SK-N-SH treated with all-trans-retinoic acid at 6 μM for 48 hours (cell line): ENCODE data around the gene CILP.

Experiments used
- ATAC-seq: fragments of 200-7000 bp; cut with Tn5 transposase; 3 replicates; pipeline ENCODE4 v1.9.1; 2020; ENCODE audit warnings: mild to moderate bottlenecking, moderate library complexity
- BACH2 ChIP-seq: fragments of 250-450 bp; sonication (Bioruptor Pico); IDR thresholded peaks from 2 replicates; pipeline ENCODE4 v1.9.0; 2021; ENCODE audit warnings: mild to moderate bottlenecking, borderline replicate concordance
- CSDC2 ChIP-seq: fragments of 250-450 bp; sonication (Bioruptor Pico); IDR thresholded peaks from 2 replicates; pipeline ENCODE4 v1.5.0; 2020; ENCODE audit warnings: mild to moderate bottlenecking, moderate library complexity
- GLIS3 ChIP-seq: fragments of 250-450 bp; sonication (Bioruptor Pico); IDR thresholded peaks from 2 replicates; pipeline ENCODE4 v1.5.0; 2020; ENCODE audit warnings: mild to moderate bottlenecking, moderate library complexity
- ISL1 ChIP-seq: fragments of 250-450 bp; sonication (Bioruptor Pico); IDR thresholded peaks from 2 replicates; pipeline ENCODE4 v2.1.2; 2022; ENCODE audit warnings: mild to moderate bottlenecking, moderate library complexity
- OSR1 ChIP-seq: fragments of 250-450 bp; sonication (Bioruptor Pico); IDR thresholded peaks from 2 replicates; pipeline ENCODE4 v1.8.0; 2022; ENCODE audit warnings: moderate library complexity, mild to moderate bottlenecking, inconsistent platforms
- RARB ChIP-seq: fragments of 250-450 bp; sonication (Bioruptor Pico); IDR thresholded peaks from 2 replicates; pipeline ENCODE4 v1.8.0; 2021; ENCODE audit warnings: mild to moderate bottlenecking, moderate library complexity
- TCF4 ChIP-seq: fragments of 250-450 bp; sonication (Bioruptor Pico); IDR thresholded peaks from 2 replicates; pipeline ENCODE4 v1.8.0; 2021; ENCODE audit warnings: mild to moderate bottlenecking, moderate library complexity, borderline replicate concordance
- TOX ChIP-seq: fragments of 250-450 bp; sonication (Bioruptor Pico); IDR thresholded peaks from 2 replicates; pipeline ENCODE4 v1.8.0; 2021; ENCODE audit warnings: mild to moderate bottlenecking, moderate library complexity, borderline replicate concordance
- ZC3H10 ChIP-seq: fragments of 250-450 bp; sonication (Bioruptor Pico); IDR thresholded peaks from 2 replicates; pipeline ENCODE4 v1.5.1; 2021; ENCODE audit warnings: mild to moderate bottlenecking, moderate library complexity
- ZFP3 ChIP-seq: fragments of 250-450 bp; sonication (Bioruptor Pico); IDR thresholded peaks from 2 replicates; pipeline ENCODE4 v1.5.0; 2020; ENCODE audit warnings: mild to moderate bottlenecking, moderate library complexity
- ZNF565 ChIP-seq: fragments of 450-650 bp; formaldehyde crosslinking; conservative IDR thresholded peaks from 2 replicates; pipeline ENCODE4 v1.5.0; 2020; ENCODE audit warnings: low read depth, mild to moderate bottlenecking, moderate library complexity
- ZNF70 ChIP-seq: fragments of 450-650 bp; formaldehyde crosslinking; IDR thresholded peaks from 2 replicates; pipeline ENCODE4 v1.5.0; 2020; ENCODE audit warnings: mild to moderate bottlenecking, moderate library complexity
- TF ChIP-seq, protein P1 (sequence below): fragments of 250-450 bp; sonication (Bioruptor Pico); IDR thresholded peaks from 2 replicates; pipeline ENCODE4 v1.5.1; 2021; ENCODE audit warnings: mild to moderate bottlenecking, moderate library complexity
- TF ChIP-seq, protein P2 (sequence below): fragments of 250-450 bp; sonication (Bioruptor Pico); IDR thresholded peaks from 2 replicates; pipeline ENCODE4 v1.8.0; 2021; ENCODE audit warnings: low read depth, mild to moderate bottlenecking, moderate library complexity, borderline replicate concordance
- TF ChIP-seq, protein P3 (sequence below): fragments of 250-450 bp; sonication (Bioruptor Pico); IDR thresholded peaks from 2 replicates; pipeline ENCODE4 v1.8.0; 2020; ENCODE audit warnings: mild to moderate bottlenecking, moderate library complexity, borderline replicate concordance
- TF ChIP-seq, protein P4 (sequence below): fragments of 250-450 bp; sonication (Bioruptor Pico); IDR thresholded peaks from 2 replicates; pipeline ENCODE4 v1.5.1; 2020; ENCODE audit warnings: low read depth, mild to moderate bottlenecking, moderate library complexity
- TF ChIP-seq, protein P5 (sequence below): fragments of 250-450 bp; sonication (Bioruptor Pico); IDR thresholded peaks from 2 replicates; pipeline ENCODE4 v1.5.0; 2020; ENCODE audit warnings: mild to moderate bottlenecking, moderate library complexity

The CILP gene

DNA sequence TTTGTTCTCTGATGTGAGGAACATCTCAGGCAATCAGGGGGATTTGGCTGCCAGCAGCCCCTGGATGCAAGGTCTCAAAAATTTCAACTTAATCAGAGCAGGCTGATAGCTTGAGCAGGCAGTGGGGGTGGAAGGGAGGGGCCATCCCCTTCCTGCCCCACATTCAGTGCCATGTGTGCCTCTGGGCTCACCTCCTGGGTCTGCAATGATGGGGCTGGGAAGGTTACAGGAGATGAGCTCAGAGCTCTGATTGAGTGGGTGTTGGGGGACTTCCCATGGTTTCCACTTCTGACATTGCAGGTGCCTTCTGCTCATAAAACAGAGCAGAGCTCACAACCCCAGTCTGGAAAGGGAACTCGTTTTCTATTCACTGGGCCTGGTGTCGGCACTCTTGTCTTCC, 38.4 kb upstream of the CILP start:
- TF ChIP-seq, protein P1, sequence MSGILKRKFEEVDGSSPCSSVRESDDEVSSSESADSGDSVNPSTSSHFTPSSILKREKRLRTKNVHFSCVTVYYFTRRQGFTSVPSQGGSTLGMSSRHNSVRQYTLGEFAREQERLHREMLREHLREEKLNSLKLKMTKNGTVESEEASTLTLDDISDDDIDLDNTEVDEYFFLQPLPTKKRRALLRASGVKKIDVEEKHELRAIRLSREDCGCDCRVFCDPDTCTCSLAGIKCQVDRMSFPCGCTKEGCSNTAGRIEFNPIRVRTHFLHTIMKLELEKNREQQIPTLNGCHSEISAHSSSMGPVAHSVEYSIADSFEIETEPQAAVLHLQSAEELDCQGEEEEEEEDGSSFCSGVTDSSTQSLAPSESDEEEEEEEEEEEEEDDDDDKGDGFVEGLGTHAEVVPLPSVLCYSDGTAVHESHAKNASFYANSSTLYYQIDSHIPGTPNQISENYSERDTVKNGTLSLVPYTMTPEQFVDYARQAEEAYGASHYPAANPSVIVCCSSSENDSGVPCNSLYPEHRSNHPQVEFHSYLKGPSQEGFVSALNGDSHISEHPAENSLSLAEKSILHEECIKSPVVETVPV = no peak
- TF ChIP-seq OSR1 (CRISPR knock-in tag) (no peak), CSDC2 (no peak), TOX (CRISPR knock-in tag) (no peak)
- no peak for ATAC-seq

DNA sequence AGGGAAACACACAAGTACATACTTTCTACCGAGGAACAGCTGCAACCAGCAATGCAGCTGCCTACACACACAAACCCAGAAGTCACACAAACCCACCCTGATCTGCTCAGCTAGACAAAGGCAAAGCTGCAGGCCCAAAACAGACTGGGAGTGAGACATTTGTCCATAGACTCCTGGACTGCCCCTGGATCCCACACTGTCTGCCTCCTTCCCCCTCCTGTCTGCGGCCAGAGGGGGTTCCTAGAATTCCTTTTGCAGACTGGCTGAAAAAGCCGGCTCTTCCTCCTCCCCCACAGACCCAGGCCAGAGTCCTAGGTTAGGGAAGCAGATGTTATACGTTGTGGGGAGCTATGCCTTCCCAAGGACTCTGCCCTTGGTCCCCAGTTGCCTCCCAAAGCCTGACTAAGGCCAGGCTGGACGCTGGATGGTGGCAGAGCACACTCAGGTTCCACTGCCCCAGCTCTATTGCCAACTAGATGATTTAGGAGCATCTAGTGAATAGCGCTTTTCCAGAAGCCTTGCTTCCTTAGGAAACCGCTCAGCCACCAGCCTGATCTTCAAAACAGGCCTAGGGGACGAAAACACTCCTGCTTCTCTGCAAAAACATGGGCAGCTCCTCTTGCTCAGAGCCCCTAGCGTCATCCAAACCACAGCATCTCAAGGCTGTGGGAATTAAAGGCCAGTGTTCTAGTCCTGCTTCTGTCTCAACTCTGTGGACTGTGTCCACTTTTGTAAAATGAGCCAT, 37.4 kb upstream of the CILP start:
- TF ChIP-seq ISL1 (CRISPR knock-in tag) = no peak
- no peak for ATAC-seq

DNA sequence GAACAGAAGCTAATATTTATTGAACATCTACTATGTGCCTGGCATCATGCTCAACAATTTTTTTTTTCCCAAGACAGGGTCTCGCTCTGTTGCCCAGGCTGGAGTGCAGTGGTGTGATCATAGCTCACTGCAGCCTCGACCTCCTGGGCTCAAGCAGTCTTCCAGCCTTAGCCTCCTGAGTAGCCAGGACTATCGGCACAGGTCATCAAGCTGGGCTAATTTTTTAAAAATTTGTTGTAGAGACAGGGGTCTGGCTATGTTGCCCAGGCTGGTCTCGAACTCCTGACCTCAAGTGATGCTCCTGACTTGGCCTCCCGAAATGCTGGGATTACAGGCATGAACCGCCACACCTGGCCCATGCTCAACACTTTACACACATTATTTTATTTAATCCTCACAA, 35.7 kb upstream of the CILP start:
- TF ChIP-seq, protein P2, sequence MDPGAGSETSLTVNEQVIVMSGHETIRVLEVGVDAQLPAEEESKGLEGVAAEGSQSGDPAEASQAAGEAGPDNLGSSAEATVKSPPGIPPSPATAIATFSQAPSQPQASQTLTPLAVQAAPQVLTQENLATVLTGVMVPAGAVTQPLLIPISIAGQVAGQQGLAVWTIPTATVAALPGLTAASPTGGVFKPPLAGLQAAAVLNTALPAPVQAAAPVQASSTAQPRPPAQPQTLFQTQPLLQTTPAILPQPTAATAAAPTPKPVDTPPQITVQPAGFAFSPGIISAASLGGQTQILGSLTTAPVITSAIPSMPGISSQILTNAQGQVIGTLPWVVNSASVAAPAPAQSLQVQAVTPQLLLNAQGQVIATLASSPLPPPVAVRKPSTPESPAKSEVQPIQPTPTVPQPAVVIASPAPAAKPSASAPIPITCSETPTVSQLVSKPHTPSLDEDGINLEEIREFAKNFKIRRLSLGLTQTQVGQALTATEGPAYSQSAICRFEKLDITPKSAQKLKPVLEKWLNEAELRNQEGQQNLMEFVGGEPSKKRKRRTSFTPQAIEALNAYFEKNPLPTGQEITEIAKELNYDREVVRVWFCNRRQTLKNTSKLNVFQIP (CRISPR knock-in tag) = no peak
- TF ChIP-seq CSDC2 (no peak), ZC3H10 (CRISPR knock-in tag) (no peak), BACH2 (CRISPR knock-in tag) (no peak), TOX (CRISPR knock-in tag) (no peak), ZNF565 (CRISPR knock-in tag) (no peak), RARB (CRISPR knock-in tag) (no peak), OSR1 (CRISPR knock-in tag) (no peak), TCF4 (CRISPR knock-in tag) (no peak), ISL1 (CRISPR knock-in tag) (no peak), ZNF70 (CRISPR knock-in tag) (no peak), ZFP3 (CRISPR knock-in tag) (no peak), GLIS3 (no peak)
- TF ChIP-seq, protein P1 = no peak
- TF ChIP-seq, protein P3, sequence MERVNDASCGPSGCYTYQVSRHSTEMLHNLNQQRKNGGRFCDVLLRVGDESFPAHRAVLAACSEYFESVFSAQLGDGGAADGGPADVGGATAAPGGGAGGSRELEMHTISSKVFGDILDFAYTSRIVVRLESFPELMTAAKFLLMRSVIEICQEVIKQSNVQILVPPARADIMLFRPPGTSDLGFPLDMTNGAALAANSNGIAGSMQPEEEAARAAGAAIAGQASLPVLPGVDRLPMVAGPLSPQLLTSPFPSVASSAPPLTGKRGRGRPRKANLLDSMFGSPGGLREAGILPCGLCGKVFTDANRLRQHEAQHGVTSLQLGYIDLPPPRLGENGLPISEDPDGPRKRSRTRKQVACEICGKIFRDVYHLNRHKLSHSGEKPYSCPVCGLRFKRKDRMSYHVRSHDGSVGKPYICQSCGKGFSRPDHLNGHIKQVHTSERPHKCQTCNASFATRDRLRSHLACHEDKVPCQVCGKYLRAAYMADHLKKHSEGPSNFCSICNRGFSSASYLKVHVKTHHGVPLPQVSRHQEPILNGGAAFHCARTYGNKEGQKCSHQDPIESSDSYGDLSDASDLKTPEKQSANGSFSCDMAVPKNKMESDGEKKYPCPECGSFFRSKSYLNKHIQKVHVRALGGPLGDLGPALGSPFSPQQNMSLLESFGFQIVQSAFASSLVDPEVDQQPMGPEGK (CRISPR knock-in tag) = no peak
- TF ChIP-seq, protein P4, sequence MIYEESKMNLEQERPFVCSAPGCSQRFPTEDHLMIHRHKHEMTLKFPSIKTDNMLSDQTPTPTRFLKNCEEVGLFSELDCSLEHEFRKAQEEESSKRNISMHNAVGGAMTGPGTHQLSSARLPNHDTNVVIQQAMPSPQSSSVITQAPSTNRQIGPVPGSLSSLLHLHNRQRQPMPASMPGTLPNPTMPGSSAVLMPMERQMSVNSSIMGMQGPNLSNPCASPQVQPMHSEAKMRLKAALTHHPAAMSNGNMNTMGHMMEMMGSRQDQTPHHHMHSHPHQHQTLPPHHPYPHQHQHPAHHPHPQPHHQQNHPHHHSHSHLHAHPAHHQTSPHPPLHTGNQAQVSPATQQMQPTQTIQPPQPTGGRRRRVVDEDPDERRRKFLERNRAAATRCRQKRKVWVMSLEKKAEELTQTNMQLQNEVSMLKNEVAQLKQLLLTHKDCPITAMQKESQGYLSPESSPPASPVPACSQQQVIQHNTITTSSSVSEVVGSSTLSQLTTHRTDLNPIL (CRISPR knock-in tag) = no peak
- TF ChIP-seq, protein P5, sequence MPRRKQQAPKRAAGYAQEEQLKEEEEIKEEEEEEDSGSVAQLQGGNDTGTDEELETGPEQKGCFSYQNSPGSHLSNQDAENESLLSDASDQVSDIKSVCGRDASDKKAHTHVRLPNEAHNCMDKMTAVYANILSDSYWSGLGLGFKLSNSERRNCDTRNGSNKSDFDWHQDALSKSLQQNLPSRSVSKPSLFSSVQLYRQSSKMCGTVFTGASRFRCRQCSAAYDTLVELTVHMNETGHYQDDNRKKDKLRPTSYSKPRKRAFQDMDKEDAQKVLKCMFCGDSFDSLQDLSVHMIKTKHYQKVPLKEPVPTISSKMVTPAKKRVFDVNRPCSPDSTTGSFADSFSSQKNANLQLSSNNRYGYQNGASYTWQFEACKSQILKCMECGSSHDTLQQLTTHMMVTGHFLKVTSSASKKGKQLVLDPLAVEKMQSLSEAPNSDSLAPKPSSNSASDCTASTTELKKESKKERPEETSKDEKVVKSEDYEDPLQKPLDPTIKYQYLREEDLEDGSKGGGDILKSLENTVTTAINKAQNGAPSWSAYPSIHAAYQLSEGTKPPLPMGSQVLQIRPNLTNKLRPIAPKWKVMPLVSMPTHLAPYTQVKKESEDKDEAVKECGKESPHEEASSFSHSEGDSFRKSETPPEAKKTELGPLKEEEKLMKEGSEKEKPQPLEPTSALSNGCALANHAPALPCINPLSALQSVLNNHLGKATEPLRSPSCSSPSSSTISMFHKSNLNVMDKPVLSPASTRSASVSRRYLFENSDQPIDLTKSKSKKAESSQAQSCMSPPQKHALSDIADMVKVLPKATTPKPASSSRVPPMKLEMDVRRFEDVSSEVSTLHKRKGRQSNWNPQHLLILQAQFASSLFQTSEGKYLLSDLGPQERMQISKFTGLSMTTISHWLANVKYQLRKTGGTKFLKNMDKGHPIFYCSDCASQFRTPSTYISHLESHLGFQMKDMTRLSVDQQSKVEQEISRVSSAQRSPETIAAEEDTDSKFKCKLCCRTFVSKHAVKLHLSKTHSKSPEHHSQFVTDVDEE (CRISPR knock-in tag) = no peak
- no peak for ATAC-seq
